H9 (cell line): ENCODE results near the gene TGIF1. TPM values are rescaled to one million over a fixed set of nuclear protein-coding genes. Genes with fewer than 3 reads are reported as not detected.

Source experiments
- DNase-seq: peaks from one replicate; pipeline ENCODE4 v3.0.0-alpha.2; 2017
- H2AFZ ChIP-seq: one replicate; pipeline ENCODE4 v1.6.1; 2013; ENCODE audit warnings: mild to moderate bottlenecking, low read length, control low read depth, moderate library complexity
- H2AK5ac ChIP-seq: 2 replicates; pipeline ENCODE4 v1.6.1; 2013; ENCODE audit warnings: low read length, control low read depth, mixed read lengths; ENCODE audit not compliant: insufficient read length
- H2BK120ac ChIP-seq: one replicate; pipeline ENCODE4 v1.6.1; 2013; ENCODE audit warnings: low read depth, mild to moderate bottlenecking, low read length, control low read depth, inconsistent platforms; ENCODE audit not compliant: poor library complexity, severe bottlenecking
- H2BK12ac ChIP-seq: 2 replicates; pipeline ENCODE4 v1.6.1; 2013; ENCODE audit warnings: low read length, control low read depth, mixed read lengths, low read depth; ENCODE audit not compliant: insufficient read length
- H2BK15ac ChIP-seq: 2 replicates; pipeline ENCODE4 v1.6.1; 2013; ENCODE audit warnings: low read depth, low read length, control low read depth
- H2BK20ac ChIP-seq: one replicate; pipeline ENCODE4 v1.6.1; 2013; ENCODE audit warnings: low read depth, mild to moderate bottlenecking, low read length, control low read depth, inconsistent platforms; ENCODE audit not compliant: poor library complexity, severe bottlenecking
- H2BK5ac ChIP-seq: 2 replicates; pipeline ENCODE4 v1.6.1; 2013; ENCODE audit warnings: low read length, control low read depth, mixed read lengths; ENCODE audit not compliant: insufficient read length
- H3K14ac ChIP-seq: 2 replicates; pipeline ENCODE4 v1.6.1; 2013; ENCODE audit warnings: low read length, control low read depth; ENCODE audit not compliant: insufficient read depth
- H3K18ac ChIP-seq: 2 replicates; pipeline ENCODE4 v1.6.1; 2013; ENCODE audit warnings: low read depth, mild to moderate bottlenecking, mixed read lengths, low read length, control low read depth; ENCODE audit not compliant: insufficient read length
- H3K23ac ChIP-seq: 2 replicates; pipeline ENCODE4 v1.6.1; 2013; ENCODE audit warnings: low read length, control low read depth, mixed read lengths, low read depth; ENCODE audit not compliant: insufficient read length
- H3K23me2 ChIP-seq: 2 replicates; pipeline ENCODE4 v1.6.1; 2013; ENCODE audit warnings: low read depth, mild to moderate bottlenecking, mixed read lengths, low read length, control low read depth; ENCODE audit not compliant: insufficient read length, poor library complexity, severe bottlenecking
- H3K27ac ChIP-seq: 2 replicates; pipeline ENCODE4 v1.5.1; 2013; ENCODE audit warnings: low read length, control low read depth, mixed read lengths, low read depth; ENCODE audit not compliant: insufficient read length
- H3K27me3 ChIP-seq: 2 replicates; pipeline ENCODE4 v1.6.1; 2013; ENCODE audit warnings: low read length, control low read depth, inconsistent platforms; ENCODE audit not compliant: insufficient read depth
- H3K4ac ChIP-seq: 2 replicates; pipeline ENCODE4 v1.6.1; 2013; ENCODE audit warnings: low read depth, mild to moderate bottlenecking, control low read depth, inconsistent platforms, low read length, moderate library complexity
- H3K4me1 ChIP-seq: 2 replicates; pipeline ENCODE4 v1.6.1; 2013; ENCODE audit warnings: low read length, control low read depth, inconsistent platforms; ENCODE audit not compliant: insufficient read depth
- H3K4me2 ChIP-seq: 2 replicates; pipeline ENCODE4 v1.6.1; 2013; ENCODE audit warnings: low read length, control low read depth, mixed read lengths; ENCODE audit not compliant: insufficient read length, insufficient read depth
- H3K56ac ChIP-seq: 2 replicates; pipeline ENCODE4 v1.6.1; 2013; ENCODE audit warnings: low read depth, mild to moderate bottlenecking, mixed read lengths, low read length, control low read depth; ENCODE audit not compliant: insufficient read length
- H3K79me1 ChIP-seq: 2 replicates; pipeline ENCODE4 v1.6.1; 2013; ENCODE audit warnings: low read depth, mild to moderate bottlenecking, moderate library complexity, low read length, control low read depth, inconsistent platforms; ENCODE audit not compliant: insufficient read depth, poor library complexity, severe bottlenecking
- H3K79me2 ChIP-seq: 2 replicates; pipeline ENCODE4 v1.6.1; 2013; ENCODE audit warnings: low read length, control low read depth, inconsistent platforms; ENCODE audit not compliant: insufficient read depth
- H3K9ac ChIP-seq: 2 replicates; pipeline ENCODE4 v1.6.1; 2013; ENCODE audit warnings: low read length, control low read depth, mixed read lengths; ENCODE audit not compliant: insufficient read length; ENCODE audit errors: extremely low read depth
- H3K9me3 ChIP-seq: one replicate; pipeline ENCODE4 v1.6.1; 2013; ENCODE audit warnings: low read depth, low read length, inconsistent platforms; ENCODE audit not compliant: control insufficient read depth
- H3T11ph ChIP-seq: one replicate; pipeline ENCODE4 v1.6.1; 2013; ENCODE audit warnings: mild to moderate bottlenecking, low read length, control low read depth, inconsistent platforms
- H4K20me1 ChIP-seq: one replicate; pipeline ENCODE4 v1.6.1; 2013; ENCODE audit not compliant: control insufficient read depth, insufficient read length, insufficient read depth
- H4K5ac ChIP-seq: 2 replicates; pipeline ENCODE4 v1.6.1; 2013; ENCODE audit warnings: low read depth, mild to moderate bottlenecking, mixed read lengths, low read length, control low read depth; ENCODE audit not compliant: insufficient read length
- H4K8ac ChIP-seq: replicated peaks from 2 replicates; pipeline ENCODE4 v1.6.1; 2013; ENCODE audit warnings: low read length, control low read depth, mixed read lengths, low read depth; ENCODE audit not compliant: insufficient read length
- H4K91ac ChIP-seq: 2 replicates; pipeline ENCODE4 v1.6.1; 2013; ENCODE audit warnings: low read depth, mild to moderate bottlenecking, moderate library complexity, mixed read lengths, low read length, control low read depth; ENCODE audit not compliant: insufficient read length
- H3K27ac Mint-ChIP-seq, 3 experiments: 2 replicates in 2 of 3; 3 replicates in 1 of 3; pipeline ENCODE4 v1.8.0; 2020 to 2021; ENCODE audit warnings: mixed read lengths in 3 of 3, mild to moderate bottlenecking in 1 of 3, moderate library complexity in 1 of 3
- H3K27me3 Mint-ChIP-seq: 2 replicates; pipeline ENCODE4 v1.8.0; 2021; ENCODE audit warnings: low read depth, mild to moderate bottlenecking, moderate library complexity, mixed read lengths
- H3K36me3 Mint-ChIP-seq, 3 experiments: 2 replicates in 2 of 3; 3 replicates in 1 of 3; pipeline ENCODE4 v1.8.0; 2020 to 2021; ENCODE audit warnings: low read depth in 3 of 3, mixed read lengths in 3 of 3; ENCODE audit not compliant: insufficient read depth in 1 of 3
- H3K4me1 Mint-ChIP-seq, 2 experiments: 2 replicates each; pipeline ENCODE4 v1.8.0; 2020; ENCODE audit warnings: mixed read lengths in 2 of 2
- H3K4me3 Mint-ChIP-seq, 2 experiments: 2 replicates in 1 of 2; 3 replicates in 1 of 2; pipeline ENCODE4 v1.8.0; 2020 to 2021; ENCODE audit warnings: mild to moderate bottlenecking in 2 of 2, mixed read lengths in 2 of 2, moderate library complexity in 1 of 2
- H3K9me3 Mint-ChIP-seq, 2 experiments: 2 replicates in 1 of 2; 3 replicates in 1 of 2; pipeline ENCODE4 v1.8.0; 2020; ENCODE audit warnings: mild to moderate bottlenecking in 2 of 2, mixed read lengths in 2 of 2, moderate library complexity in 1 of 2
- CTCF ChIP-seq: fragments of 200-600 bp; sonication (generic); conservative IDR thresholded peaks from 3 replicates; pipeline ENCODE4 v1.8.0; 2021; ENCODE audit warnings: antibody characterized with exemption, mild to moderate bottlenecking
- WGBS: extraction: QIAGEN DNeasy Blood & Tissue Kit; methylation state at CpG from one replicate; pipeline ENCODE4 v1.1.7; 2013; ENCODE audit warnings: missing lambda C conversion rate, low lambda C conversion rate, mixed read lengths; ENCODE audit not compliant: insufficient read length; ENCODE audit errors: extremely low coverage; 5-methylcytosine and 5-hydroxymethylcytosine counted together
- total RNA-seq: library from RNA; stranded (reverse); gene quantifications from 2 replicates; pipeline ENCODE4 v1.2.1, GENCODE V29; 2021

Gene TGIF1
- total RNA-seq, 1 experiment from 2014 or later: 261 TPM

GRCh38 chr18:3493501-3494244 is 43.7 kb downstream of the TGIF1 start:
- Histone ChIP-seq H3K27ac (no peak overlapping the region), H2BK20ac (no peak overlapping the region), H2BK5ac (no peak overlapping the region), H3K56ac (no peak overlapping the region), H3K9me3 (no peaks in the 10 kb centered on the region), H3K27me3 (no peaks in the 10 kb centered on the region; the same call in 1 of the 2 replicates), H2BK120ac (no peak overlapping the region), H3K79me1 (no peaks in the 10 kb centered on the region), H2AFZ (no peak overlapping the region), H2AK5ac (no peak overlapping the region), H3K79me2 (no peaks in the 10 kb centered on the region), H3K14ac (no peak overlapping the region), H4K20me1 (no peaks in the 10 kb centered on the region), H3K4me1 (peaks cover 6% of the 10 kb centered on the region; the same call in 1 of the 2 replicates), H2BK12ac (no peak overlapping the region), H3K4ac (no peak overlapping the region), H4K5ac (no peak overlapping the region), H4K8ac (no peak overlapping the region), H3K23ac (no peak overlapping the region), H3K9ac (no peak overlapping the region), H3K4me2 (no peak overlapping the region), H3K18ac (no peak overlapping the region), H3T11ph (no peak overlapping the region), H3K23me2 (peaks cover 3% of the 10 kb centered on the region), H2BK15ac (no peak overlapping the region), H4K91ac (no peak overlapping the region)
- no peak for DNase-seq
- WGBS: no CpG with 5 or more reads among the region's 9 CpGs
- no peak overlapping the region for H3K4me3 Mint-ChIP-seq
- H3K27me3 Mint-ChIP-seq: peaks cover 11% of the 10 kb centered on the region
- no peak for TF ChIP-seq CTCF
- no peaks in the 10 kb centered on the region for H3K9me3 Mint-ChIP-seq
- H3K4me1 Mint-ChIP-seq: peaks cover 33 to 43% of the 10 kb centered on the region in 2 experiments
- peak overlapping the region in 1 of 3 experiments; percentile 35; a peak in 1 of 7 replicates for H3K27ac Mint-ChIP-seq
- no peaks in the 10 kb centered on the region for H3K36me3 Mint-ChIP-seq
